OCI-M2 (cell line): ENCODE data around the gene GAB3.
"Not testable (repeated sequence)": the region's sequence is repeated elsewhere in the genome, so short reads cannot be mapped to it uniquely, and the experiment has no call there.

Source experiments
- DNase-seq: peaks from one replicate; lab custom pipeline; 2025; ENCODE audit not compliant: unreplicated experiment; lab: John Stamatoyannopoulos, UW

GAB3 gene

DNA sequence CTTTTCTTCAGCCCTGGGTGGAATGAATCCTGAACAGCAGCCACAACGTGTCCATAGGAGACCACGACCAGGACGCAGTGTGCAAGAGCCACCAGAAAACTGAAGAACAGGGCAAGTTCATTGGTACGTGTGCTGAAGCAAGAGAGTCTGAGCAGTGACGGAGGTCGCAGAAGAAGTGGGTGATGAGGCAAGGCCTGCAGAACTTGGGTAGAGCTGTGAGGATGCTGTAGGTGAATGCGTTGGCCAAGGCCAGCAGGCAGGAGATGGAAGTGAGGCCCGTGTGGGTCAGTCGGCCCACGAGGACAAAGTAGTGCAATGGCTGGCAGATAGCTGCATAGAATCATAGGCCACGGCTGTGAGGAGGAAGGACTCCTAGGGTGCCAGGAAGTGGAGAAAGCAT is 91.9 kb downstream of the GAB3 start:
- DNase-seq, result no peak

DNA sequence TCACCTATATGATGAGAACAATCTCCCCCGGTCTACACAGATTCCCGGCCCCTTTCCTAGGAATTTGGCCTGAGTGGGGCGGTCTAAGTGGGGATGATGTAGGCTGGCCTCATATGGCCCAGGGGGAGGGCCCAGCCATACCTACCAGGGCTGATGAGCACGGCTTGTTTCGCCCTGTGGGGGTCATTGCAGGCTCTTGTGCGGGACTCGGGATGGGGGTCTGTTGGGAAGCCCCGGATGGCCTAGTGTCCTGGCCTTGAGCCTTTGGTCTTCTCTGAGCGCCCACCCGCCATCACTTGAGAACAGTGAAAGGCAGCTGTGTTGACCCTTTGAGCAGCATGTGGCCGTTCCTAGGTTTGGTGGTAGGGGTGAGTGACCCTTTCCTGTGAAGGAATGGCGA is 92.7 kb downstream of the GAB3 start:
- no peak for DNase-seq

DNA sequence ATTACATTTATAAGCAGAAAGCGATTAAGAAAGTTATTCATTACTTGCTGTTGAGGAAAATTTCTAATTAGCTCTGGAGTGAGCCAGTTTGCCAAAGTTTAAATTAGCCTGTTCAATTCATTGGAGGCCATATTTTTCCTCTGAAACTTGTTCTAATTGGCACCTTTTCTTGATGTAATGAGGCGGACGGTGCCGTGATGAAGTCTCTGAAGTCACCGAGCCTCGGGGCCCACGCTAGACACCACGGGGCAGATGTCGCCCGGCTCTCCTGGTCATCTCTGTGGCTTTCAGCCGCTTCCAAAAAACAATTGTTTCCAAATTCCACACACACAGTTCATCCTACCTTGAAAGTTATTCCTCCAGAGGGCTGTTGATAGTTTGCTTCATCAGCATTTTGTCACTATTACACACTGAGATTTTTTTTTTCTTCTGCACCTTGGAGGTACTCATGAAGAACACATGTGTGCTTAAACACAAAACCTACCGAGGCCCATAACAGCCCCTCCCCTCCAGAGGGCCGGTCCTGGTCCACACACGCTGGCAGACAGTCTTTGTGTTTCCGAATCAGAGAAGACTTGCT is 93.6 kb downstream of the GAB3 start:
- no peak for DNase-seq

DNA sequence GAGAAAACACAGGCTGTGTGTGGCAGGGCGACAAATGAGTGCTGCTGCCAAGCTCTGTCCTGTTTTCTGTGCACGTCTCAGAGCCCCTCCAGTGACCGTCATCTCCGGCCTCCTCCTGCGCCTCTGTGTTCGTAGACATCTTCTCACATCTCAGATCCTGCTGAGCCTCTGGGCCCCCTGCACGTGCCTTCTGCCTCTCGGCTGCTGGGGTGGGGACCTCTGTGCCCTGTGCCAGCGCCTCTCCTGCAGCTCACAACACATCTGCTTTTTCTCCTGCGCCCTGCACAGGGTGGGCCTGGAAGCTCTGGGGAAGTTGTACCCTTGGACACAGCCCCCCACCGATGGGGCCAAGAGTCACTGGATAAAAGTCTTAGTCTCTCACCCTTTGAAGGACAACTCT is 95.1 kb downstream of the GAB3 start:
- no peak for DNase-seq

DNA sequence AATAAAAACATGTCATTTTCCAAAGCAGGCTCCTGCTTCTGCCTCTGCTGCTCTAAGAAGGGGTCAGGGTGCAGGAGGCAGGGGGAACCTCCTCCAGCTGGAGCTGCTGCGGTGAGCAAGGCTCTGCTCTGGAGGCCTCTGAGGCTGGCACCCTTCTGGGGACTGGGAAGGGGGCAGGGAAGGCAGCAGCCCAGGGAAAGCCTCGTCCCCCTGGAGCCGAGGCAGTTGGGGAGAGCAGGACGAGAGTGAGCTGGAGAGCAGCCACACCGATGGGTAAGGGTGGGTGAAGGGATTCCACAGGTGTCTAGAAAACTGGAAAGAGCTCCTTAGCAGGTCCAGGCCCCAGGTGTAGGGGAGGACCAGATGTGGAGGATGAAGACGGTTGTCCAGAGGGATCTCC is 95.5 kb downstream of the GAB3 start:
- DNase-seq, result no peak

DNA sequence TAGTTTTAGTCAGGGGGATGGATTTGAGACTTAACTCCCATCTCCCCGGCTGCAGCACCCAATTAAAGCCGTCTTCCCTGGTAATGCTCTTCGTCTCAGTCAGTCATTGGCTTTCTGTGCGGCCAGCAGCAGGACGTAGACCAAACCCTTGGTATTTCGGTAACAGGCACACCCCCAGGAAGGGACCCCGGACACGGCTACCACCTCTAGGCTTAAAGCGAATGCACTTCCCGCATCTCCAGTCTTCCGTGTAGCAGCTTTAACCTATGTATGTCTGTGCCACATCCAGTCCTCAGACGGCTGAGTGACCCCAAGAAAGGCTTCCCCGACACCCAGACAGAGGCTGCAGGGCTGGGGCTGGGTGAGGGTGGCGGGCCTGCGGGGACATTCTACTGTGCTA is 96.0 kb downstream of the GAB3 start:
- DNase-seq, result no peak

DNA sequence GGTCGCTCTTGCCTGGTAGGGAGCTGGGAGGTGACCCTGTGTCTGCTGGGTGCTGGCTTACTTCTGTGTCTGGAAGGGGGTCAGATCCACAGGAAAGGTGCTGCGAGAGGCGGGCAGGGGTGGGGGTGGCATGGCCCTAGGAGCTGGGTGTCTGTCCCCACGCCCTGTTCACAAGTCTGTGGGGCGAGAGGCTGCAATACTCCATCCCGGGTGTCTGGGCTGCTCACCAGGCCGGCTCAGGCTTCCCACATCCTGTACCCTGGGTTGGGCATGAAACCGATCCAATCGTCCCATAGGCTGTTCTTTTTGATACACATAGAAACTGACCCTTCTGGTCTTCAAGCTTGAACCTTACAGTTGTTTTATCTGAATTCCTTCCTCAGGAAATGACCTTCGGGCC is 96.5 kb downstream of the GAB3 start:
- DNase-seq, result no peak

DNA sequence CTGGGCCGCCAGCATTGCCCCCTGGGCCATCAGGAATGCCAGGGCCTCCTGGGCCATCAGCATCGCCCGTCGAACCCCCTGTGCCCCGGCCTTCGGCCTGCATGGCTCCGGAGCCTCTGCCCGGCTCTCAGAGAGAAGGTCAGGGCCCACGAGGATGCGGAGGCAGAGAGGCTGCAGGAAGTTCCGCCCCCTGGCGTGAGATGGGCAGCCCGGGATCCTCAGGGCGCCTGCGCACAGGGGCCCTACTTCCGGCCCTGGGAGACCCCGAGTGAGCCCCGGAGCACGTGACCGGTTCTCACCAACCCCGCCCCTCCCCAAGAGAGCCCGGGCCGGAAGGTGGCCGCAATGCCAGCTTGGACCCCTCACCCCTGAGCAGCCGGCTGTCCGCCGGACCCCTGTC is 97.5 kb downstream of the GAB3 start, which contains the start of gene CTAG2:
CTAG2 (minus strand) TSS at position 167 of the 400 bp plus-strand sequence; CDS start at position 103, 64 bp downstream.
- DNase-seq, result not testable (repeated sequence)

DNA sequence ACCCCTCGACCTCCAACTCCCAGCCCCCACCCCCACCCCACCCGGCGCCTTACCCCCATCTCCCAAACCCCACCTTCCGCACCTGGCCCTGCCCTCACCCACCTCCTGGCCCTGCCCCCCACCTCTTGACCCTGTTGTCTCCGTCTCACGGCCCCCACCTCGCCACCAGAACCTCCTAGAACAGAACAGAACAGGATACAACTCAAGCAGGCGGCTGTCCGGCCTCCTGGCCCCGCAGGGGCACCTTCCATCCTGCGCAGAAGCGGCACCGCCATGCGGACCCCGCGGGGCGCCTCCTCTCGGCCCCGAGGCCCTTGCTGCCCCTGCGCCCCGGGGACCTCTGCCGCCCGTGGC is 97.9 kb downstream of the GAB3 start:
- DNase-seq, result no peak

DNA sequence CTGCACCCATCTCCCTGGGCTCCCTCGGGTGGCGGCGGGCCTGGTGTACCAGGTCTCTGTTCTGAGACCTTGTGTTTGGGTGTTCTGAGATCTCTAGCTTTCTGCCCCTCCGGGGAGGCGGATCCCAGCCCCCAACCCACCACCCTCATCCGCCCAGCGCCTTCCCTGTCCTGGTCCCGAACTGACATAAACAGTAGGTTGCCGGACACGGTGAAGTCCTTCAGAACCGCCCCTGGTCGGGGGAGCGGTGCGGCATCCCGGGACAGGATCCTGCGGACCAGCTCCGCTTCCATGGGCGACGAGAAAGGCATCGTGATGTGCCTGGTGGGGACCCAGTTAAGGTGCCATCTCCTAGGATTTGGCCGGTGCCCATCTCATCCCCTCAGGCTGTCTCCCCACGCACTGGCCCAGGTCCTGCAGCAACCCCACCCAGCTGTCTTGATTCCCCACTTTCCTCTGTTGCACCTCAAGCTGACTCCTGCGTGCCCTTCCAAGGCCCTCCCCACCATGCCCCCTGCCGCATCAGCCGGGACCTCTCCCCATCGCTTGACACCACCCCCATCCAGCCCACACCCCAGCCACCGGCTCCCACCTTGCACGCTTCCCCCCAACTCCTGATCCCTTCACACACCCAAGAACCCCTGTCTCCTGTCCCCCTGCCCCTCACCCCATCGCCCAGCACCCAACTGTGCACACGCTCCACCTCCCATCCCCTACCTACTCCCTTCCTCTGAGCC is 98.4 kb downstream of the GAB3 start:
- no peak for DNase-seq

DNA sequence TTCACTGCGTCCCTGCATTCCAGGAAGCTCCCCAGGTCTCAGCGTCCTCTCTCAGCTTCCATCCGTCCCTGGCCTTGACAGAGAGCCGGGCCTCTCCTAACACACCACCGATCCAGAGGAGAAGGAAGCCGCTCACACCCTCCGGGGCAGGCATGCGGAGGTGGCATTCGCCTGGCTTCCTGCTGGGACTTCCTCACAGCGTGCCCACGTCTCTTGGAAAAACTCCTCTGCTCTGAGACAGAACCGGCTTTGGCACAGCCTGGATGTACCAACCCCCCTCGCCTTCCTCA is 100.7 kb downstream of the GAB3 start:
- DNase-seq, result no peak

DNA sequence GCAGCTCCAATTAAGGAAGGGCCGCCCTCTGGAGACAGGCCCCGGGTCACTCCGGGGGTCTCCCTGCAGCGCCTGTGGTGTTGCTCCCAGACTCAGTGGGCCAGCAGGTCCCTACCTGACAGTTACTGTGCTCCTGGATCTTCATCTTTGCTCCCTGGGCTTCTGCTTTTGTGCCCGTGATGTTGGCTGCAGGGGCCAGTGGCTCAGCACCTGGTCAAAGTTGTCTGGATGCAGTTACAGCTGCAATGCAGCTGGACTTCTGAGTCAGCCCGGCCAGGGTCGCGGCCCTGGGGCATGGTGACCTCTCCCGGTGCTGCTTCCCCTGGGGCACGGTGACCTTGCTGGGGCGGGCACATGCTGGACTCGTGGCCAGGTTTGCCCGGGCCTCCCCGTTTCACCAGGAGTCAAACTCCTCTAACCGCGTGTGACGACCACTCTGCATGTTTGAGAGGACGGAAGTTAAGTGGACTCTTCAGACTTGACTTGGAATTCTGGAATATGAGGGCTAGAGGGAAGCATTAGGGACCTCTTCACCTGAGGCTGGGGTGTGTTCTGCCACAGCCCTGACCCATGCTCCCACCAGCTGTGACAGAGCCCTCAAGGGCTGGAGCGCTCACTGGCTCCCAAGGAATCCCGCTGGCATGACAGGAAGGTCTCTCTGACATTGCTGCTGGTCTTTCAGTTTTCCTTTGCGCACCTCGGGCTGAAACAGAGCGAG is 101.2 kb downstream of the GAB3 start:
- no peak for DNase-seq

DNA sequence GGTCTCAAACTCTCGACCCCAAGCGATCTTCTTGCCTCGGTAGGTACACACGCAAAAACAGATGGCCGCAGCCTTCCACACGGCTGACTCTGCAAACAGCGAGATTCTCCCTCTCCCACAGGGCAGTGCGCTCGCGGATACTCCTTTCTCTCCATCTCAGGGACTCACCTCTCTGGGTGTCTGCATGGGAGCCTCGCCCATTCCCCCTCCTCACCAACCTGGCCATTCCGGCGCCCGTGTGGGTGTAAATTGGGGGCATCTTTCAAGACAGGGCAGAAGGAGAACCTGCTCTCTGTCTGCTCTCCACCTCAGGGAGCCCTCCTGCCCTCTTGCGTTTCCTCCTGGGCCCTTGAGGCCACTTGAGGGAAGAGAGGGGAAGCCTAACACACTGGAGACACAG is 101.9 kb downstream of the GAB3 start:
- no peak for DNase-seq

DNA sequence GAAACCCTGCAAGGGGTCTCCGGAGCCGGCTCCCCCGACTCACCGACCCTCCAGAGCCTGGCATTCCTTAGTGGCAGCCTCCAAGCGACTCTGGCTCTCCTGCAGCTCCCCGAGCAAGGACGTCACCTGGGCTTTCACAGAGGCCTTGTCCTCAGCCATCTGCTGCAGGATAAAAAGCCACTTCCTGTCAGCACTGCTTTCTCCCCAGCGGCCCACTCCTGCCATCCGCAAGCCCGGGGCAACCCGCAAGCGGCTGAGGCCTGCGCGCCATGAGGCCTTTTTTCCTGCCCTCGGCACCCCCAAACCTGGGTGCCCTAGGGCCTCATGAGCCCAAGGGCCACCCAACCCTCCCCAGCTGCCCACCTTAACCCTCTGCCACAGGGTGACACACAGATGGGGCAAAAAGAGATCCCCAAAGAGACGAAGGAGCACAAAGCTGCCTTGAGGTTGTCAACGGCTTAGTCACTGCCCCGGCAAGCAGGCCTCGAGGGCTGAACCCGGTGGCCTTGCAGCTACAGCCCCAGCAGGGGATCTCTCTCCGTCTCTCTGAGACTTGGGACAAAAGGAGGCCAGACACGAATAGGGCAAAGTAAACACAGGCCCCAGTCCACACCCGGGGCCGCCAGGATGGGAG is 105.0 kb downstream of the GAB3 start:
- DNase-seq, result not testable (repeated sequence)

DNA sequence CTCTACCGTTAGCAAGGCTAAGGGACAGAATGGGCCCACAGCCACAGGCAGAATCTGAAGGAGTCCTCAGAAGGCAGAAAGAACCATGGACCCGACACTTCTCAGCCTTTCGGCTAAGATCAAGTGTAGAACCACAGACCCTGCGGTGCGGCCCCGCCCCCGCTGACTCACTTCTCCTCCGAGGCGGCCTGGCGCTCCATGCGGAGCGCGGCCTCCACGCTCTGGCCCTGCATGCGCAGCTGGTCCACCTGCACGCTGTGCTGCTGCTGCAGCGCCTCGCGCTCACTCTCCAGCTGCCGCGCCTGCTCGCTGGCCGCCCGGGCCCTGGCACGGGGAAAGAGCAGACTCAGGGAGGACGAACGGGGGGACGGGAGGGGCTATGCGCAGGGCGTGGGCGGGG is 107.2 kb downstream of the GAB3 start:
- not testable (repeated sequence) for DNase-seq

DNA sequence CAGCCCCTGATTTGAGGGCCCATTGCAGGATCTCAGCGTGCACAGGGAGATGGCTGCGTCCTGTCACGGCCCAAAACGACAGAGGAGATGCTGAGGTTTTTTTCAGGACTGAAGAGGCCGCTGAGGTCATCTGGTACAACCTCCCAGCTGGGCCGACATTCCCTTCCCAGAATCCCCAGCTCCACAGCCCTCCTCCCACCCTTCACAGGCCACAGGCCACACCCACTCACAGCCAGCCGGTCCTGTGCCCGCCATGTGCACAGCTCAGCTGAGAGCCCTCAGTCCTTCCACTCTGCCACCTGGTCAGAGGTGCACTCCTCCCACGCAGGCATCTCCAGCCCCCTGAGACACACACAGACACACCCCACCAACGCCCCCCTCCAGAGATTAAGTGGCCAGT is 109.1 kb downstream of the GAB3 start:
- DNase-seq, result not testable (repeated sequence)

DNA sequence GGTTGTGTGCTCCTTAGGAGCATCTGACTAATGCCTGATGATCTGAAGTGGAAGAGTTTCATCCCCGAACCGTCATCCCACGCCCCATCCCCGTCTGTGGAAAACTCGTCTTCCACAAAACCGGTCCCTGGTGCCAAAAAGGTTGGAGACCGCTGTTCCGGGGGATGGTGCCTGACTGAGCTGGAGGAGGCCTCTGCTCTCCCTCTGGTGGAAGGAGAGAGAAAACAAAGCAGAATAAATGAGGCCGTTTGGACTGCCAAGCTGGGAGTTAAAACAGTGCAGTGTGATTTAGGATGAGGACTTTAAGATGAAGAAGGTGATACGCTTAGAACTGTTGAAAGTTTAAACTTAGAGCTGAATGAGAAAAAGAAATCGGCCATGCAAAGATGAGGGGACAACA is 117.2 kb downstream of the GAB3 start:
- DNase-seq, result not testable (repeated sequence)

DNA sequence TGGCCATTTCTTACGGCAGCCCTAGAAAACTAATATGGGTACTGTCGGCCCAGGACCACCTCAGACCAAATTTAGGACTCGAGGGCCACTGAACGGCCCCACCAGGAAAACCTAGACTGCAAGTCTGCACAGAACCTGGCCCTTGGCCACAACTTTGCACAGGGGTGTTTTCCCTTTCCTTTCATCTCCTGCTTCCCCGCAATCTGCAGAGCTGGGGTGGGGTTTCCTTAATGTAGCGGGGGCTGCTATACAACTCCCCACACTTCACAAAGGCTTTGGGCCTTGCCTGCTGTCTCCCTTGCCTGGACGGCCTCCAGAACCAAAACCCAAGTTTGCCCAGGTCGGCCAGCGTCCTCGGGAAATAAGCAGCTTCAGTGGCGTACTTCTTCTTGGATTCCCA is 119.9 kb downstream of the GAB3 start:
- DNase-seq, result not testable (repeated sequence)

DNA sequence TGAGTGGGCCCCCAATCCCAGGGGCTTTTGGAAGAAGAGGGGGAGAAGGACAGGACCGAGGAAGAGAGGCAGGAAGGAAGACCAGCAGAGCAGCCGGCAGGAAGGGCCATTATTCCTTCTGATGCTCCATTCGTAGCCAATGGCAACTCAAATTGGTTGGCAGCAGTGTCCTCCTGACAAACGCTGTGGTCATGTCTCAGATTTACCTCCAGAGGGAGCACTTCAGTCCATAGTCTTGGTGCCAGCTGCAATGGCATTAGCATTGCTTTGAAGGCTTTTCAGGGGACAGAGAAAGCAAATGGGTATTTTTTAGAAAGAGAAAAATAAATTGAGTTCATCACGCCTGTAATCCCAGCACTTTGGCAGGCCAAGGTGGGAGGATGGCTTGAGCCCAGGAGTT is 121.9 kb downstream of the GAB3 start:
- DNase-seq, result not testable (repeated sequence)
